K562 (cell line): ENCODE data around the gene LASP1. TPM values are rescaled to one million over a fixed set of nuclear protein-coding genes. Genes with fewer than 3 reads are reported as not detected.

Source experiments
- ATAC-seq: fragments of 200-7000 bp; cut with Tn5 transposase; 3 replicates; pipeline ENCODE4 v1.9.1; 2020; ENCODE audit warnings: moderate library complexity
- BruUV-seq: library from RNA; stranded (reverse); fragments of 400-500 nt; replicated peaks from 2 replicates; lab custom pipeline; 2021; lab: Mats Ljungman, UMichigan
- CTCF ChIA-PET: fragments of 300-600 bp; formaldehyde crosslinking; extraction: SDS; loops from one replicate; lab custom pipeline; 2021; ENCODE audit warnings: low intra/inter-chr PET ratio; lab: Yijun Ruan, JAX
- POLR2A ChIA-PET: fragments of 300-600, 350-650 bp; sonication (Branson Sonifier 250); formaldehyde crosslinking; extraction: SDS; loops from one replicate; lab custom pipeline; 2021; ENCODE audit warnings: antibody characterized with exemption, inconsistent platforms; lab: Yijun Ruan, JAX
- DNase-seq, 4 experiments: peaks; one replicate each; pipeline versions ENCODE4 v3.0.0 to v3.0.0-alpha.2; 2011 to 2018; ENCODE audit warnings: low spot score in 3 of 4, mixed read lengths in 3 of 4; ENCODE audit errors: extremely low read depth in 1 of 4
- FAIRE-seq: peaks from 2 replicates; lab custom pipeline; 2011; peaks lifted over from hg19 to GRCh38; lab: Jason Lieb, UNC
- H2AFZ ChIP-seq: 2 replicates; pipeline ENCODE4 v1.6.0; 2011; ENCODE audit warnings: low read depth, low read length, control low read depth, inconsistent platforms
- H3K27ac ChIP-seq: fragments of 200-600 bp; 3 replicates; pipeline ENCODE4 v1.8.0; 2011; ENCODE audit warnings: low read depth, mild to moderate bottlenecking, control low read depth, inconsistent platforms, low read length, moderate library complexity, mixed read lengths; ENCODE audit errors: extremely low read depth
- H3K27me3 ChIP-seq, 2 experiments: fragments of 300-600 bp in 1 of 2; 2 replicates in 1 of 2; 3 replicates in 1 of 2; pipeline versions ENCODE4 v1.6.0 to v1.8.0; 2011; ENCODE audit warnings: inconsistent platforms in 2 of 2, low read length in 2 of 2, mild to moderate bottlenecking in 1 of 2, mixed read lengths in 1 of 2, moderate library complexity in 1 of 2; ENCODE audit not compliant: control insufficient read depth in 2 of 2, insufficient read depth in 2 of 2
- H3K36me3 ChIP-seq: fragments of 300-600 bp; 3 replicates; pipeline ENCODE4 v1.8.0; 2011; ENCODE audit warnings: mild to moderate bottlenecking, low read length, inconsistent platforms; ENCODE audit not compliant: control insufficient read depth, insufficient read depth
- H3K4me1 ChIP-seq, 2 experiments: fragments of 200-600 bp in 1 of 2; replicated peaks in 1 of 2; 2 replicates in 1 of 2; 3 replicates in 1 of 2; pipeline versions ENCODE4 v1.5.1 to v1.8.0; 2011; ENCODE audit warnings: inconsistent platforms in 2 of 2, low read length in 2 of 2, mild to moderate bottlenecking in 1 of 2, mixed read lengths in 1 of 2, moderate library complexity in 1 of 2; ENCODE audit not compliant: control insufficient read depth in 2 of 2, insufficient read depth in 2 of 2
- H3K4me2 ChIP-seq: 2 replicates; pipeline ENCODE4 v1.6.1; 2011; ENCODE audit warnings: low read length, control low read depth, inconsistent platforms, mixed read lengths; ENCODE audit not compliant: insufficient read depth
- H3K4me3 ChIP-seq: fragments of 200-600 bp; sonication (generic), shearing (Covaris generic); 2 replicates; pipeline ENCODE4 v1.5.1; 2016; ENCODE audit warnings: control low read depth, inconsistent platforms
- H3K79me2 ChIP-seq: fragments of 200-600 bp; 3 replicates; pipeline ENCODE4 v1.8.0; 2011; ENCODE audit warnings: low read length, inconsistent platforms; ENCODE audit not compliant: control insufficient read depth, insufficient read depth
- H3K9ac ChIP-seq, 2 experiments: 2 replicates each; pipeline versions ENCODE4 v1.6.0 to v1.6.1; 2011; ENCODE audit warnings: low read depth in 2 of 2, low read length in 2 of 2, control low read depth in 1 of 2, inconsistent platforms in 1 of 2, mild to moderate bottlenecking in 1 of 2, mixed read lengths in 1 of 2; ENCODE audit not compliant: insufficient read depth in 1 of 2
- H3K9me1 ChIP-seq: one replicate; pipeline ENCODE4 v1.6.0; 2011; ENCODE audit warnings: inconsistent platforms, mild to moderate bottlenecking, low read length, moderate library complexity; ENCODE audit not compliant: control insufficient read depth, insufficient read depth
- H3K9me3 ChIP-seq: replicated peaks from 2 replicates; pipeline ENCODE4 v1.5.1; 2011; ENCODE audit warnings: low read depth, low read length, inconsistent platforms; ENCODE audit not compliant: control insufficient read depth, insufficient read depth
- H4K20me1 ChIP-seq: replicated peaks from 2 replicates; pipeline ENCODE4 v1.6.1; 2011; ENCODE audit warnings: low read length, inconsistent platforms, mixed read lengths; ENCODE audit not compliant: control insufficient read depth, insufficient read depth
- ETS1 ChIP-seq: conservative IDR thresholded peaks from 2 replicates; pipeline ENCODE4 v1.6.1; 2011; ENCODE audit warnings: low read depth, mild to moderate bottlenecking, low read length; ENCODE audit not compliant: control insufficient read depth
- MCM5 ChIP-seq: fragments of 450-650 bp; IDR thresholded peaks from 2 replicates; pipeline ENCODE4 v1.6.1; 2016; ENCODE audit warnings: low read depth
- SETDB1 ChIP-seq: IDR thresholded peaks from one replicate; pipeline ENCODE4 v1.6.1; 2012; ENCODE audit warnings: low read length, control low read depth, inconsistent platforms
- ZFP1 ChIP-seq: fragments of 450-650 bp; formaldehyde crosslinking; IDR thresholded peaks from 2 replicates; pipeline ENCODE4 v1.4.0; 2020; ENCODE audit warnings: mild to moderate bottlenecking, mixed read lengths
- ZNF121 ChIP-seq: sonication (generic); formaldehyde crosslinking; conservative IDR thresholded peaks from 2 replicates; pipeline ENCODE4 v1.8.0; 2022; ENCODE audit warnings: missing genetic modification reagents
- ZNF318 ChIP-seq, 2 experiments: fragments of 450-650 bp; IDR thresholded peaks; 2 replicates each; pipeline ENCODE4 v1.6.1; 2016; ENCODE audit warnings: mild to moderate bottlenecking in 2 of 2, borderline replicate concordance in 1 of 2, low read depth in 1 of 2, moderate library complexity in 1 of 2
- WGBS: fragments of 100-300 bp; shearing (Covaris generic); methylation state at CpG from one replicate; pipeline ENCODE4 v1.1.6; 2016; ENCODE audit warnings: low coverage, mixed read lengths; ENCODE audit not compliant: insufficient coverage; ENCODE audit errors: missing lambda C conversion rate; 5-methylcytosine and 5-hydroxymethylcytosine counted together
- in situ Hi-C: fragments of 300-500 bp; cut with MboI; formaldehyde crosslinking; loops from 4 replicates; pipeline ENCODE4 v1.15.0; 2018; ENCODE audit warnings: inconsistent platforms, mixed read lengths
- intact Hi-C: fragments of 100-400 bp; cut with micrococcal nuclease; formaldehyde crosslinking; loops from 2 replicates; pipeline ENCODE4 v1.14.2; 2022
- polyA plus RNA-seq, 8 experiments: library from polyadenylated mRNA; depleted of rRNA in 4 of 8; stranded (reverse) in 5 of 8; unstranded in 3 of 8; fragments of >200 nt; fragmentation: Nextera tagmentation in 2 of 8; fragmentation: Illumina TruSeq in 1 of 8; extraction: Ambion mirVana in 2 of 8; extraction: Trizol in 1 of 8; gene quantifications; 2 replicates each; pipeline versions ENCODE4 v1.2.1 to v1.2.3, GENCODE V29; 2011 to 2014; ENCODE audit warnings: inconsistent platforms in 1 of 8, missing spikeins in 1 of 8
- total RNA-seq, 7 experiments: library from RNA; depleted of rRNA in 6 of 7; stranded (reverse); fragments of >200 nt in 6 of 7; fragmentation: Illumina TruSeq in 2 of 7; extraction: Trizol in 2 of 7; gene quantifications; 2 replicates each; pipeline versions ENCODE4 v1.2.1 to v1.2.3, GENCODE V29; 2011 to 2021; ENCODE audit warnings: low replicate concordance in 1 of 7
- TF ChIP-seq, protein P1 (sequence below): sonication (generic); formaldehyde crosslinking; IDR thresholded peaks from 2 replicates; pipeline ENCODE4 v1.9.0; 2022; ENCODE audit warnings: mild to moderate bottlenecking, missing genetic modification reagents
- TF ChIP-seq, protein P2 (sequence below), 2 experiments: fragments of 450-650 bp; IDR thresholded peaks; 2 replicates each; pipeline ENCODE4 v1.6.1; 2018; ENCODE audit warnings: mild to moderate bottlenecking in 2 of 2, low read depth in 1 of 2; ENCODE audit not compliant: partially characterized antibody in 2 of 2

Gene LASP1
- total and polyA plus RNA-seq, 9 of the 15 experiments (the other 6 are each of a cell fraction or from before 2014, with no cell fraction given) = 23.0 to 125 (median 55.3) TPM

GRCh38 chr17:38903404-38903803 lies 33.5 kb downstream of the LASP1 start:
- Histone ChIP-seq H3K4me2 (no peak overlapping the region), H3K9me3 (no peaks in the 10 kb centered on the region), H3K36me3 (peaks cover 60% of the 10 kb centered on the region), H3K27me3 (no peaks in the 10 kb centered on the region), H4K20me1 (peaks cover 21% of the 10 kb centered on the region), H3K4me3 (no peak overlapping the region), H3K4me1 (peaks cover 24 to 33% of the 10 kb centered on the region in 2 experiments), H2AFZ (no peak overlapping the region), H3K9me1 (no peaks in the 10 kb centered on the region), H3K79me2 (peaks cover 23% of the 10 kb centered on the region), H3K9ac (no peak overlapping the region), H3K27ac (no peak overlapping the region)
- DNase-seq = no peak
- WGBS = 88% methylated on average over 6 of the region's 6 CpGs
- ATAC-seq = no peak
- in situ Hi-C loops (no loop called here), intact Hi-C loops (no loop called here)
- POLR2A ChIA-PET = no interaction called here
- TSS peak; percentile 7 for BruUV-seq
- CTCF ChIA-PET = no interaction called here
- no peak for FAIRE-seq
- TF ChIP-seq, protein P1, sequence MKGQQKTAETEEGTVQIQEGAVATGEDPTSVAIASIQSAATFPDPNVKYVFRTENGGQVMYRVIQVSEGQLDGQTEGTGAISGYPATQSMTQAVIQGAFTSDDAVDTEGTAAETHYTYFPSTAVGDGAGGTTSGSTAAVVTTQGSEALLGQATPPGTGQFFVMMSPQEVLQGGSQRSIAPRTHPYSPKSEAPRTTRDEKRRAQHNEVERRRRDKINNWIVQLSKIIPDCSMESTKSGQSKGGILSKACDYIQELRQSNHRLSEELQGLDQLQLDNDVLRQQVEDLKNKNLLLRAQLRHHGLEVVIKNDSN (CRISPR knock-in tag) = no peak
- TF ChIP-seq, protein P2, sequence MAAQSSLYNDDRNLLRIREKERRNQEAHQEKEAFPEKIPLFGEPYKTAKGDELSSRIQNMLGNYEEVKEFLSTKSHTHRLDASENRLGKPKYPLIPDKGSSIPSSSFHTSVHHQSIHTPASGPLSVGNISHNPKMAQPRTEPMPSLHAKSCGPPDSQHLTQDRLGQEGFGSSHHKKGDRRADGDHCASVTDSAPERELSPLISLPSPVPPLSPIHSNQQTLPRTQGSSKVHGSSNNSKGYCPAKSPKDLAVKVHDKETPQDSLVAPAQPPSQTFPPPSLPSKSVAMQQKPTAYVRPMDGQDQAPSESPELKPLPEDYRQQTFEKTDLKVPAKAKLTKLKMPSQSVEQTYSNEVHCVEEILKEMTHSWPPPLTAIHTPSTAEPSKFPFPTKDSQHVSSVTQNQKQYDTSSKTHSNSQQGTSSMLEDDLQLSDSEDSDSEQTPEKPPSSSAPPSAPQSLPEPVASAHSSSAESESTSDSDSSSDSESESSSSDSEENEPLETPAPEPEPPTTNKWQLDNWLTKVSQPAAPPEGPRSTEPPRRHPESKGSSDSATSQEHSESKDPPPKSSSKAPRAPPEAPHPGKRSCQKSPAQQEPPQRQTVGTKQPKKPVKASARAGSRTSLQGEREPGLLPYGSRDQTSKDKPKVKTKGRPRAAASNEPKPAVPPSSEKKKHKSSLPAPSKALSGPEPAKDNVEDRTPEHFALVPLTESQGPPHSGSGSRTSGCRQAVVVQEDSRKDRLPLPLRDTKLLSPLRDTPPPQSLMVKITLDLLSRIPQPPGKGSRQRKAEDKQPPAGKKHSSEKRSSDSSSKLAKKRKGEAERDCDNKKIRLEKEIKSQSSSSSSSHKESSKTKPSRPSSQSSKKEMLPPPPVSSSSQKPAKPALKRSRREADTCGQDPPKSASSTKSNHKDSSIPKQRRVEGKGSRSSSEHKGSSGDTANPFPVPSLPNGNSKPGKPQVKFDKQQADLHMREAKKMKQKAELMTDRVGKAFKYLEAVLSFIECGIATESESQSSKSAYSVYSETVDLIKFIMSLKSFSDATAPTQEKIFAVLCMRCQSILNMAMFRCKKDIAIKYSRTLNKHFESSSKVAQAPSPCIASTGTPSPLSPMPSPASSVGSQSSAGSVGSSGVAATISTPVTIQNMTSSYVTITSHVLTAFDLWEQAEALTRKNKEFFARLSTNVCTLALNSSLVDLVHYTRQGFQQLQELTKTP (IDR thresholded peaks at IDR 0.05; ENCODE audit: low read depth in 1 of 2, partially characterized antibody in 2 of 2) = no peak
- TF ChIP-seq MCM5 = no peak
- TF ChIP-seq SETDB1 = no peak
- TF ChIP-seq ZFP1 = no peak
- TF ChIP-seq ZNF121 = peak; percentile 83
- TF ChIP-seq ETS1 = no peak
- TF ChIP-seq ZNF318 (IDR thresholded peaks at IDR 0.05; ENCODE audit: borderline replicate concordance in 1 of 2, low read depth in 1 of 2) = no peak
